GM23338 (cell line): Measurements from ENCODE around the gene HMG20B. TPM values are rescaled to one million over a fixed set of nuclear protein-coding genes. Genes with fewer than 3 reads are reported as not detected.

Experiments
- ATAC-seq: fragments of 200-7000 bp; cut with Tn5 transposase; 3 replicates; pipeline ENCODE4 v1.9.1; 2020
- DNase-seq: peaks from one replicate; pipeline ENCODE4 v3.0.0-alpha.2; 2015; ENCODE audit warnings: low spot score
- H2AFZ ChIP-seq: fragments of 200-600 bp; sonication (generic); 2 replicates; pipeline ENCODE4 v1.8.0; 2016; ENCODE audit warnings: antibody characterized with exemption, mild to moderate bottlenecking, moderate library complexity
- H3F3A ChIP-seq: fragments of 200-600 bp; sonication (generic); replicated peaks from 2 replicates; pipeline ENCODE4 v1.8.0; 2017; ENCODE audit warnings: antibody characterized with exemption, mixed run types, low read depth
- H3K27ac ChIP-seq: fragments of 200-600 bp; sonication (generic); 2 replicates; pipeline ENCODE4 v1.6.1; 2016; ENCODE audit warnings: low read depth
- H3K27me3 ChIP-seq: fragments of 200-600 bp; sonication (generic); 2 replicates; pipeline ENCODE4 v1.8.0; 2016; ENCODE audit warnings: mild to moderate bottlenecking, mixed run types, moderate library complexity; ENCODE audit not compliant: insufficient read depth
- H3K36me3 ChIP-seq: fragments of 200-600 bp; sonication (generic); 2 replicates; pipeline ENCODE4 v1.8.0; 2016; ENCODE audit warnings: mild to moderate bottlenecking; ENCODE audit not compliant: insufficient read depth
- H3K4me1 ChIP-seq: fragments of 200-600 bp; sonication (generic); 2 replicates; pipeline ENCODE4 v1.8.0; 2016; ENCODE audit warnings: mild to moderate bottlenecking, moderate library complexity; ENCODE audit not compliant: insufficient read depth
- H3K4me2 ChIP-seq: fragments of 200-600 bp; sonication (generic); 2 replicates; pipeline ENCODE4 v1.7.1; 2017; ENCODE audit warnings: mixed run types
- H3K4me3 ChIP-seq: fragments of 200-600 bp; sonication (generic); 2 replicates; pipeline ENCODE4 v1.6.1; 2016; ENCODE audit warnings: mixed run types
- H3K79me2 ChIP-seq: fragments of 200-600 bp; sonication (generic); replicated peaks from 2 replicates; pipeline ENCODE4 v1.8.0; 2017; ENCODE audit warnings: mild to moderate bottlenecking; ENCODE audit not compliant: insufficient read depth
- H3K9me2 ChIP-seq: fragments of 200-600 bp; sonication (generic); 2 replicates; pipeline ENCODE4 v1.8.0; 2017; ENCODE audit not compliant: insufficient read depth
- H4K20me1 ChIP-seq: fragments of 200-600 bp; sonication (generic); replicated peaks from 2 replicates; pipeline ENCODE4 v1.8.0; 2017; ENCODE audit warnings: mild to moderate bottlenecking; ENCODE audit not compliant: insufficient read depth
- H3K27ac Mint-ChIP-seq: 2 replicates; pipeline ENCODE4 v1.8.0; 2020; ENCODE audit warnings: inconsistent platforms, mild to moderate bottlenecking, moderate library complexity, mixed read lengths
- H3K27me3 Mint-ChIP-seq: 3 replicates; pipeline ENCODE4 v1.8.0; 2022; ENCODE audit warnings: low read depth, mild to moderate bottlenecking, moderate library complexity, mixed read lengths, inconsistent platforms; ENCODE audit not compliant: insufficient read depth, poor library complexity
- H3K36me3 Mint-ChIP-seq: 3 replicates; pipeline ENCODE4 v1.8.0; 2021; ENCODE audit warnings: low read depth, mild to moderate bottlenecking, inconsistent platforms, moderate library complexity, mixed read lengths
- H3K4me1 Mint-ChIP-seq: 3 replicates; pipeline ENCODE4 v1.8.0; 2020; ENCODE audit warnings: mild to moderate bottlenecking, inconsistent platforms, mixed read lengths
- H3K4me3 Mint-ChIP-seq: 3 replicates; pipeline ENCODE4 v1.8.0; 2021; ENCODE audit warnings: moderate library complexity, mild to moderate bottlenecking, inconsistent platforms, mixed read lengths
- H3K9me3 Mint-ChIP-seq: 3 replicates; pipeline ENCODE4 v1.8.0; 2020; ENCODE audit warnings: moderate library complexity, mild to moderate bottlenecking, inconsistent platforms, mixed read lengths
- CREB1 ChIP-seq: fragments of 250-450 bp; sonication (Bioruptor Pico); IDR thresholded peaks from 2 replicates; pipeline ENCODE4 v1.5.0; 2020; ENCODE audit warnings: low read depth, mild to moderate bottlenecking, moderate library complexity
- ETS1 ChIP-seq: IDR thresholded peaks from 2 replicates; pipeline ENCODE4 v1.6.1; 2016; ENCODE audit warnings: antibody characterized with exemption
- EZH2 ChIP-seq: fragments of 200-600 bp; sonication (generic); IDR thresholded peaks from one replicate; pipeline ENCODE4 v1.8.0; 2017; ENCODE audit warnings: antibody characterized with exemption, mild to moderate bottlenecking, low read depth; ENCODE audit not compliant: unreplicated experiment
- EZH2phosphoT487 ChIP-seq: fragments of 200-600 bp; sonication (generic); IDR thresholded peaks from one replicate; pipeline ENCODE4 v1.8.1; 2018; ENCODE audit warnings: antibody characterized with exemption; ENCODE audit not compliant: unreplicated experiment
- JUNB ChIP-seq: IDR thresholded peaks from one replicate; pipeline ENCODE4 v1.6.1; 2016; ENCODE audit warnings: antibody characterized with exemption; ENCODE audit not compliant: unreplicated experiment
- NANOG ChIP-seq: IDR thresholded peaks from 2 replicates; pipeline ENCODE4 v1.6.1; 2016; ENCODE audit warnings: antibody characterized with exemption, borderline replicate concordance
- POLR2AphosphoS5 ChIP-seq: IDR thresholded peaks from 2 replicates; pipeline ENCODE4 v1.6.1; 2016; ENCODE audit warnings: antibody characterized with exemption, low read depth
- STAT1 ChIP-seq: IDR thresholded peaks from one replicate; pipeline ENCODE4 v1.6.1; 2016; ENCODE audit warnings: antibody characterized with exemption; ENCODE audit not compliant: unreplicated experiment
- ZNF114 ChIP-seq: fragments of 250-450 bp; sonication (Bioruptor Pico); IDR thresholded peaks from 2 replicates; pipeline ENCODE4 v1.5.0; 2020; ENCODE audit warnings: mild to moderate bottlenecking, moderate library complexity
- ZNF331 ChIP-seq: fragments of 250-450 bp; sonication (Bioruptor Pico); IDR thresholded peaks from 2 replicates; pipeline ENCODE4 v1.5.0; 2020; ENCODE audit warnings: low read depth, mild to moderate bottlenecking, moderate library complexity
- ZNF462 ChIP-seq: fragments of 250-450 bp; sonication (Bioruptor Pico); IDR thresholded peaks from 2 replicates; pipeline ENCODE4 v1.5.0; 2020; ENCODE audit warnings: mild to moderate bottlenecking, moderate library complexity
- polyA plus RNA-seq: library from polyadenylated mRNA; unstranded; fragments of >200 nt; fragmentation: Nextera tagmentation; extraction: Ambion mirVana; gene quantifications from 2 replicates; pipeline ENCODE4 v1.2.1, GENCODE V29; 2016
- total RNA-seq: library from RNA; depleted of rRNA; stranded (reverse); fragments of >200 nt; shearing (Covaris generic); gene quantifications from 2 replicates; pipeline ENCODE4 v1.2.3, GENCODE V29; 2014
- TF ChIP-seq, protein P1 (sequence below): IDR thresholded peaks from one replicate; pipeline ENCODE4 v1.6.1; 2018; ENCODE audit warnings: antibody characterized with exemption; ENCODE audit not compliant: unreplicated experiment
- TF ChIP-seq, protein P2 (sequence below), 2 experiments: fragments of 200-600 bp in 1 of 2; sonication (generic) in 1 of 2; conservative IDR thresholded peaks; 2 replicates each; pipeline versions ENCODE4 v1.5.1 to v1.6.1; 2016 to 2017; ENCODE audit warnings: antibody characterized with exemption in 2 of 2, low read depth in 2 of 2, mild to moderate bottlenecking in 2 of 2, moderate library complexity in 1 of 2

HMG20B gene
- total and polyA plus RNA-seq, 2 experiments from 2014 or later = 74.1 to 130 TPM

DNA sequence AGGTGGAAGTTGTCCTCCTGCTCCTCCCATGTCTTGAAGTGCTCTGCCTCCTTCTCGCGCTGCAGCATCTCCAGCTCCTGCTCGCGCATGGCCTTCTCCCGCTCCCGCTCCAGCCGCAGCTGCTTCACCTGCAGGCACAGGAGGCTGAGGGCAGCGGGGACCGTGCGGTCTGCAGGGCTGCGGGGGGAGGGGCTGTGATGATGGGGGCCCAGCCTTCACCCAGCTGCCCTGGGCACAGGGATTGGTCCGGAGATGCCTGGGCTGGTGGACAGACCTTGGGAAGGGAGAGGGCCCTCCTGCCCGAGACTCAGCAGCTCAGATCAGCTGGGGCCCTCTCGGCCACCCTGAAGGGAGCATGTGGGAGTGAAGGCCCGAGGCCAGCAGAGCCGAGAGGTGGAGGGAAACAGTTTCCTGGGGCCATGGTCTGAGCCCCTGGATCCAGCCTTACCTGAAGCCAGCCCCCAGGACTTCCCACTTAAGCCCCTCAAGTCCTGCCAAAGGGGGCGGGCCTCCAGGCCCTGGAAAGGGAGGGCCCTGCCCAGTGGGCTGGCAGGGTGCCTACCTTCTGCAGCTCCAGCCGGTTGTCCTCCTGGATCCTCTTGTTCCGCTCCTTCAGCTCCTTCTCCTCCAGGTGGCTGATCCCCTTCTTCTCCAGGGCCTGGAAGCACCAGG, 47.5 kb downstream of the HMG20B start:
- H3K4me3 ChIP-seq = no peak overlapping the region
- TF ChIP-seq, protein P1, sequence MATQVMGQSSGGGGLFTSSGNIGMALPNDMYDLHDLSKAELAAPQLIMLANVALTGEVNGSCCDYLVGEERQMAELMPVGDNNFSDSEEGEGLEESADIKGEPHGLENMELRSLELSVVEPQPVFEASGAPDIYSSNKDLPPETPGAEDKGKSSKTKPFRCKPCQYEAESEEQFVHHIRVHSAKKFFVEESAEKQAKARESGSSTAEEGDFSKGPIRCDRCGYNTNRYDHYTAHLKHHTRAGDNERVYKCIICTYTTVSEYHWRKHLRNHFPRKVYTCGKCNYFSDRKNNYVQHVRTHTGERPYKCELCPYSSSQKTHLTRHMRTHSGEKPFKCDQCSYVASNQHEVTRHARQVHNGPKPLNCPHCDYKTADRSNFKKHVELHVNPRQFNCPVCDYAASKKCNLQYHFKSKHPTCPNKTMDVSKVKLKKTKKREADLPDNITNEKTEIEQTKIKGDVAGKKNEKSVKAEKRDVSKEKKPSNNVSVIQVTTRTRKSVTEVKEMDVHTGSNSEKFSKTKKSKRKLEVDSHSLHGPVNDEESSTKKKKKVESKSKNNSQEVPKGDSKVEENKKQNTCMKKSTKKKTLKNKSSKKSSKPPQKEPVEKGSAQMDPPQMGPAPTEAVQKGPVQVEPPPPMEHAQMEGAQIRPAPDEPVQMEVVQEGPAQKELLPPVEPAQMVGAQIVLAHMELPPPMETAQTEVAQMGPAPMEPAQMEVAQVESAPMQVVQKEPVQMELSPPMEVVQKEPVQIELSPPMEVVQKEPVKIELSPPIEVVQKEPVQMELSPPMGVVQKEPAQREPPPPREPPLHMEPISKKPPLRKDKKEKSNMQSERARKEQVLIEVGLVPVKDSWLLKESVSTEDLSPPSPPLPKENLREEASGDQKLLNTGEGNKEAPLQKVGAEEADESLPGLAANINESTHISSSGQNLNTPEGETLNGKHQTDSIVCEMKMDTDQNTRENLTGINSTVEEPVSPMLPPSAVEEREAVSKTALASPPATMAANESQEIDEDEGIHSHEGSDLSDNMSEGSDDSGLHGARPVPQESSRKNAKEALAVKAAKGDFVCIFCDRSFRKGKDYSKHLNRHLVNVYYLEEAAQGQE = no peak
- TF ChIP-seq ZNF114 (CRISPR knock-in tag) = no peak
- no peak for TF ChIP-seq JUNB
- no peak for TF ChIP-seq ZNF462
- TF ChIP-seq NANOG = no peak
- no peak for TF ChIP-seq ZNF331 (CRISPR knock-in tag)
- TF ChIP-seq EZH2phosphoT487 = no peak
- TF ChIP-seq POLR2AphosphoS5 = no peak
- no peak for TF ChIP-seq ETS1
- no peak for TF ChIP-seq CREB1
- no peak for TF ChIP-seq EZH2
- TF ChIP-seq, protein P2, sequence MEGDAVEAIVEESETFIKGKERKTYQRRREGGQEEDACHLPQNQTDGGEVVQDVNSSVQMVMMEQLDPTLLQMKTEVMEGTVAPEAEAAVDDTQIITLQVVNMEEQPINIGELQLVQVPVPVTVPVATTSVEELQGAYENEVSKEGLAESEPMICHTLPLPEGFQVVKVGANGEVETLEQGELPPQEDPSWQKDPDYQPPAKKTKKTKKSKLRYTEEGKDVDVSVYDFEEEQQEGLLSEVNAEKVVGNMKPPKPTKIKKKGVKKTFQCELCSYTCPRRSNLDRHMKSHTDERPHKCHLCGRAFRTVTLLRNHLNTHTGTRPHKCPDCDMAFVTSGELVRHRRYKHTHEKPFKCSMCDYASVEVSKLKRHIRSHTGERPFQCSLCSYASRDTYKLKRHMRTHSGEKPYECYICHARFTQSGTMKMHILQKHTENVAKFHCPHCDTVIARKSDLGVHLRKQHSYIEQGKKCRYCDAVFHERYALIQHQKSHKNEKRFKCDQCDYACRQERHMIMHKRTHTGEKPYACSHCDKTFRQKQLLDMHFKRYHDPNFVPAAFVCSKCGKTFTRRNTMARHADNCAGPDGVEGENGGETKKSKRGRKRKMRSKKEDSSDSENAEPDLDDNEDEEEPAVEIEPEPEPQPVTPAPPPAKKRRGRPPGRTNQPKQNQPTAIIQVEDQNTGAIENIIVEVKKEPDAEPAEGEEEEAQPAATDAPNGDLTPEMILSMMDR (conservative IDR thresholded peaks at IDR 0.05; ENCODE audit: low read depth in 2 of 2) = no peak
- TF ChIP-seq STAT1 = no peak
- peaks cover 12% of the 10 kb centered on the region for H3K79me2 ChIP-seq
- no peak overlapping the region for H3K27ac ChIP-seq
- Mint-ChIP-seq H3K27ac (no peak overlapping the region), H3K4me1 (peaks cover 8% of the 10 kb centered on the region; the same call in 2 of the 3 replicates), H3K9me3 (no peaks in the 10 kb centered on the region), H3K27me3 (peaks cover 9% of the 10 kb centered on the region), H3K36me3 (peaks cover 17% of the 10 kb centered on the region), H3K4me3 (no peak overlapping the region)
- no peak for DNase-seq
- peaks cover 2% of the 10 kb centered on the region; the same call in 1 of the 2 replicates for H3K4me1 ChIP-seq
- no peaks in the 10 kb centered on the region for H3K27me3 ChIP-seq
- H2AFZ ChIP-seq = no peak overlapping the region
- no peak for ATAC-seq
- H3K4me2 ChIP-seq = no peak overlapping the region
- 0 out of 2 replicates have a peak, but pooled peaks cover 4% of the 10 kb centered on the region for H3F3A ChIP-seq
- H3K36me3 ChIP-seq = no peaks in the 10 kb centered on the region
- H3K9me2 ChIP-seq = no peaks in the 10 kb centered on the region
- H4K20me1 ChIP-seq = peaks cover 12% of the 10 kb centered on the region
